Stromal cell of bone marrow (primary cell): ENCODE data around the gene PRTFDC1.

Source experiments
- DNase-seq: peaks from one replicate; pipeline ENCODE4 v3.0.0-alpha.2; 2012; ENCODE audit warnings: low read depth

The PRTFDC1 gene

GRCh38 chr10:24902400-24902728, 50.0 kb downstream of the PRTFDC1 start:
- no peak for DNase-seq

- DNase-seq: peak; percentile 95
Observed at GRCh38 chr10:24901686-24902399, 50.6 kb downstream of the PRTFDC1 start.

GRCh38 chr10:24900888-24901685, 51.3 kb downstream of the PRTFDC1 start:
- DNase-seq: no peak

- DNase-seq: no peak
Observed at GRCh38 chr10:24899571-24899970, 52.8 kb downstream of the PRTFDC1 start.

- no peak for DNase-seq
Observed at GRCh38 chr10:24898501-24898900, 53.9 kb downstream of the PRTFDC1 start.

GRCh38 chr10:24897326-24897926, 55.0 kb downstream of the PRTFDC1 start:
- DNase-seq: no peak

- DNase-seq: no peak
Observed at GRCh38 chr10:24894728-24895127, 57.7 kb downstream of the PRTFDC1 start.

- DNase-seq: peak; percentile 80
Observed at GRCh38 chr10:24894309-24894708, 58.1 kb downstream of the PRTFDC1 start.

- no peak for DNase-seq
Observed at GRCh38 chr10:24893127-24893526, 59.3 kb downstream of the PRTFDC1 start.

- no peak for DNase-seq
Observed at GRCh38 chr10:24891823-24892222, 60.6 kb downstream of the PRTFDC1 start.

GRCh38 chr10:24889639-24890038, 62.8 kb downstream of the PRTFDC1 start:
- DNase-seq: no peak

GRCh38 chr10:24887855-24888231, 64.6 kb downstream of the PRTFDC1 start:
- DNase-seq: no peak

- no peak for DNase-seq
Observed at GRCh38 chr10:24886290-24886680, 66.1 kb downstream of the PRTFDC1 start.

GRCh38 chr10:24885551-24886289, 66.7 kb downstream of the PRTFDC1 start:
- no peak for DNase-seq

GRCh38 chr10:24884793-24885192, 67.6 kb downstream of the PRTFDC1 start:
- DNase-seq: no peak

- no peak for DNase-seq
Observed at GRCh38 chr10:24884316-24884715, 68.1 kb downstream of the PRTFDC1 start.

- DNase-seq: no peak
Observed at GRCh38 chr10:24883176-24883575, 69.2 kb downstream of the PRTFDC1 start.

- no peak for DNase-seq
Observed at GRCh38 chr10:24882047-24882698, 70.2 kb downstream of the PRTFDC1 start.

GRCh38 chr10:24879861-24880260, 72.5 kb downstream of the PRTFDC1 start:
- no peak for DNase-seq

- DNase-seq: no peak
Observed at GRCh38 chr10:24874133-24874532, 78.3 kb downstream of the PRTFDC1 start.

GRCh38 chr10:24873281-24873683, 79.1 kb downstream of the PRTFDC1 start:
- DNase-seq: peak; percentile 69

- no peak for DNase-seq
Observed at GRCh38 chr10:24872790-24873182, 79.6 kb downstream of the PRTFDC1 start.
